PC-9 (cell line): ENCODE data around the gene CHRDL1. TPM values are rescaled to one million over a fixed set of nuclear protein-coding genes. Genes with fewer than 3 reads are reported as not detected.

ENCODE experiments used
- BruUV-seq: library from RNA; stranded (reverse); fragments of 400-500 nt; replicated peaks from 2 replicates; lab custom pipeline; 2021; lab: Mats Ljungman, UMichigan
- CTCF ChIA-PET: fragments of 300-600 bp; sonication (Branson Sonifier 250); formaldehyde crosslinking; loops from one replicate; lab custom pipeline; 2022; ENCODE audit warnings: antibody characterized with exemption; lab: Charles Lee
- POLR2A ChIA-PET: fragments of 300-600 bp; sonication (Branson Sonifier 250); formaldehyde crosslinking; loops from one replicate; lab custom pipeline; 2022; ENCODE audit warnings: antibody characterized with exemption; ENCODE audit not compliant: unreplicated experiment; lab: Charles Lee
- DNase-seq, 2 experiments: peaks; one replicate each; pipeline versions ENCODE4 v3.0.0 to v3.0.0-alpha.2; 2015 to 2022; ENCODE audit warnings: mixed read lengths in 1 of 2
- H2AFZ ChIP-seq: fragments of 200-600 bp; sonication (generic); 2 replicates; pipeline ENCODE4 v1.8.1; 2017; ENCODE audit warnings: antibody characterized with exemption
- H3F3A ChIP-seq: fragments of 200-600 bp; sonication (generic); 2 replicates; pipeline ENCODE4 v1.8.1; 2017; ENCODE audit warnings: antibody characterized with exemption, mild to moderate bottlenecking, low read depth; ENCODE audit not compliant: insufficient read depth
- H3K27ac ChIP-seq: fragments of 200-600 bp; sonication (generic); 2 replicates; pipeline ENCODE4 v1.6.1; 2016; ENCODE audit warnings: mixed run types
- H3K27me3 ChIP-seq: fragments of 200-600 bp; sonication (generic); 2 replicates; pipeline ENCODE4 v1.6.1; 2016; ENCODE audit warnings: low read depth, mixed run types; ENCODE audit not compliant: insufficient read depth
- H3K36me3 ChIP-seq: fragments of 200-600 bp; sonication (generic); 2 replicates; pipeline ENCODE4 v1.6.1; 2016; ENCODE audit warnings: low read depth, mixed run types
- H3K4me1 ChIP-seq: fragments of 200-600 bp; sonication (generic); replicated peaks from 2 replicates; pipeline ENCODE4 v1.6.1; 2016; ENCODE audit warnings: mixed run types; ENCODE audit not compliant: insufficient read depth
- H3K4me2 ChIP-seq: fragments of 200-600 bp; sonication (generic); 2 replicates; pipeline ENCODE4 v1.6.1; 2017; ENCODE audit warnings: mixed run types
- H3K4me3 ChIP-seq: fragments of 200-600 bp; sonication (generic); 2 replicates; pipeline ENCODE4 v1.6.1; 2016; ENCODE audit warnings: mixed run types
- H3K79me2 ChIP-seq: fragments of 200-600 bp; sonication (generic); 2 replicates; pipeline ENCODE4 v1.6.1; 2017; ENCODE audit warnings: low read depth, mixed run types
- H3K9me2 ChIP-seq: fragments of 200-600 bp; sonication (generic); 2 replicates; pipeline ENCODE4 v1.8.1; 2017; ENCODE audit warnings: mild to moderate bottlenecking; ENCODE audit not compliant: insufficient read depth
- H3K9me3 ChIP-seq: fragments of 200-600 bp; sonication (generic); 2 replicates; pipeline ENCODE4 v1.8.1; 2016; ENCODE audit warnings: low read depth; ENCODE audit not compliant: insufficient read depth
- H4K20me1 ChIP-seq: fragments of 200-600 bp; sonication (generic); 2 replicates; pipeline ENCODE4 v1.8.1; 2017; ENCODE audit not compliant: insufficient read depth
- EZH2 ChIP-seq: fragments of 200-600 bp; sonication (generic); IDR thresholded peaks from 2 replicates; pipeline ENCODE4 v1.8.0; 2017; ENCODE audit warnings: antibody characterized with exemption, low read depth
- intact Hi-C: fragments of 100-400 bp; cut with micrococcal nuclease; formaldehyde crosslinking; loops from one replicate; pipeline ENCODE4 v1.10.0; 2022; ENCODE audit not compliant: unreplicated experiment
- total RNA-seq: library from RNA; stranded (reverse); gene quantifications from 2 replicates; pipeline ENCODE4 v1.2.3, GENCODE V29; 2021
- TF ChIP-seq, protein P1 (sequence below): fragments of 200-600 bp; sonication (generic); conservative IDR thresholded peaks from 2 replicates; pipeline ENCODE4 v1.6.1; 2017; ENCODE audit warnings: mixed run types, antibody characterized with exemption, mild to moderate bottlenecking, moderate library complexity

Gene CHRDL1
- total RNA-seq, 1 experiment from 2014 or later, result 25.7 TPM

DNA sequence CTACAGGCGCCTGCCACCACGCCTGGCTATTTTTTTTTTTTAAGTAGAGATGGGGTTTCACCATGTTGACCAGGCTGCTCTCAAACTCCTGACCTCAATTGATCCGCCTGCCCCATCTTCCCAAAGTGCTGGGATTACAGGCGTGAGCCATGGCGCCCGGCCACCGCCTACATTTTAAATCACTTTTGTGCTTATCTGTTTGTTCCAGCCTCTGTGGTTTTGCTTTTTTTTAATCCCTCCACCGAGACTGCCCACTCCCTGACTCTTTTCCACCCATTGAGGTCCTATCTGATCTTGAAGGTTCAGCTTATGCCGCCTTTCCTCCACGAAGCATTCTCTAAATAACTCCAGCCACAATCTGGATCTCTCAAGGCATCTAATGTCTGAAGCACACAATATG, 73.5 kb downstream of the CHRDL1 start:
- Histone ChIP-seq H4K20me1 (no peaks in the 10 kb centered on the region), H3K36me3 (no peaks in the 10 kb centered on the region), H3K4me3 (no peak overlapping the region), H3F3A (no peaks in the 10 kb centered on the region), H3K4me1 (no peaks in the 10 kb centered on the region), H3K9me2 (no peaks in the 10 kb centered on the region), H3K4me2 (no peak overlapping the region), H3K27ac (no peak overlapping the region), H3K27me3 (no peaks in the 10 kb centered on the region), H2AFZ (no peak overlapping the region), H3K79me2 (no peaks in the 10 kb centered on the region), H3K9me3 (no peaks in the 10 kb centered on the region)
- no TSS peak for BruUV-seq
- POLR2A ChIA-PET, result no interaction called here
- intact Hi-C loops, result no loop called here
- CTCF ChIA-PET, result no interaction called here
- no peak for DNase-seq
- no peak for TF ChIP-seq EZH2
- TF ChIP-seq, protein P1, sequence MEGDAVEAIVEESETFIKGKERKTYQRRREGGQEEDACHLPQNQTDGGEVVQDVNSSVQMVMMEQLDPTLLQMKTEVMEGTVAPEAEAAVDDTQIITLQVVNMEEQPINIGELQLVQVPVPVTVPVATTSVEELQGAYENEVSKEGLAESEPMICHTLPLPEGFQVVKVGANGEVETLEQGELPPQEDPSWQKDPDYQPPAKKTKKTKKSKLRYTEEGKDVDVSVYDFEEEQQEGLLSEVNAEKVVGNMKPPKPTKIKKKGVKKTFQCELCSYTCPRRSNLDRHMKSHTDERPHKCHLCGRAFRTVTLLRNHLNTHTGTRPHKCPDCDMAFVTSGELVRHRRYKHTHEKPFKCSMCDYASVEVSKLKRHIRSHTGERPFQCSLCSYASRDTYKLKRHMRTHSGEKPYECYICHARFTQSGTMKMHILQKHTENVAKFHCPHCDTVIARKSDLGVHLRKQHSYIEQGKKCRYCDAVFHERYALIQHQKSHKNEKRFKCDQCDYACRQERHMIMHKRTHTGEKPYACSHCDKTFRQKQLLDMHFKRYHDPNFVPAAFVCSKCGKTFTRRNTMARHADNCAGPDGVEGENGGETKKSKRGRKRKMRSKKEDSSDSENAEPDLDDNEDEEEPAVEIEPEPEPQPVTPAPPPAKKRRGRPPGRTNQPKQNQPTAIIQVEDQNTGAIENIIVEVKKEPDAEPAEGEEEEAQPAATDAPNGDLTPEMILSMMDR, result no peak

- H3K27me3 ChIP-seq, result no peaks in the 10 kb centered on the region
- no peak overlapping the region for H2AFZ ChIP-seq
- H3K4me3 ChIP-seq, result no peak overlapping the region
- H3K79me2 ChIP-seq, result no peaks in the 10 kb centered on the region
- ChIA-PET POLR2A (no interaction called here), CTCF (no interaction called here)
- BruUV-seq, result no TSS peak
- intact Hi-C loops, result no loop called here
- H4K20me1 ChIP-seq, result no peaks in the 10 kb centered on the region
- no peaks in the 10 kb centered on the region for H3K9me3 ChIP-seq
- H3K4me2 ChIP-seq, result no peak overlapping the region
- DNase-seq, result no peak
- H3F3A ChIP-seq, result no peaks in the 10 kb centered on the region
- no peaks in the 10 kb centered on the region for H3K9me2 ChIP-seq
- H3K27ac ChIP-seq, result no peak overlapping the region
- TF ChIP-seq, protein P1, result no peak
- no peak for TF ChIP-seq EZH2
- no peaks in the 10 kb centered on the region for H3K36me3 ChIP-seq
- no peaks in the 10 kb centered on the region for H3K4me1 ChIP-seq
Observed at GRCh38 chrX:110713666-110714065, 82.0 kb downstream of the CHRDL1 start.

DNA sequence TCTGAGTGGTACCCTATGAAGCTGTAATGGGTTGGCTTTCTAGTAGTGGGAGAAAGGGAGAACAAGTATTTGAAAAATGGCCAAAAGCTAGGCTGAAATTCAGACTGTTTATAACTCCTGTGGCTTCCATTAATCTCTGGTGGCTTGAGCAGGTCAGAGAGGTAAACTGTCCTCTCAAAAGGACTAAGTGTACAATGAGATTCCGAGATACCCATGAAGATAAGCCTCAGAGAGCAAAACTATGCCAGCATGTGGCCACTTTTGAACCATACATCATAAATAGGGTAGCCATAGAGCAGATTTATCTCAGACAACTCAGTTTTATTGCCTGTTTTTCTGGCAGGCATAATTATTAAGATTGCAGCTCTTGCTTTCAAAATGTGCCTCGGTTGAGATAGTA, 89.2 kb downstream of the CHRDL1 start:
- BruUV-seq, result no TSS peak
- no peak overlapping the region for H2AFZ ChIP-seq
- POLR2A ChIA-PET, result no interaction called here
- H3K4me3 ChIP-seq, result no peak overlapping the region
- H3K4me1 ChIP-seq, result no peaks in the 10 kb centered on the region
- H3K36me3 ChIP-seq, result no peaks in the 10 kb centered on the region
- no peaks in the 10 kb centered on the region for H3K79me2 ChIP-seq
- H3K4me2 ChIP-seq, result no peak overlapping the region
- TF ChIP-seq EZH2, result no peak
- TF ChIP-seq, protein P1, result no peak
- H4K20me1 ChIP-seq, result no peaks in the 10 kb centered on the region
- H3F3A ChIP-seq, result no peaks in the 10 kb centered on the region
- H3K27me3 ChIP-seq, result no peaks in the 10 kb centered on the region
- no peak for DNase-seq
- no peaks in the 10 kb centered on the region for H3K9me3 ChIP-seq
- H3K9me2 ChIP-seq, result no peaks in the 10 kb centered on the region
- CTCF ChIA-PET, result no interaction called here
- H3K27ac ChIP-seq, result no peak overlapping the region
- intact Hi-C loops, result no loop called here
